SU-DHL-6 (cell line): ENCODE results near the gene COX7C.

Experiments used
- CTCF ChIP-seq: fragments of 200-600 bp; sonication (generic); IDR thresholded peaks from one replicate; pipeline ENCODE4 v1.5.1; 2017; ENCODE audit warnings: antibody characterized with exemption, mild to moderate bottlenecking, low read length, moderate library complexity; ENCODE audit not compliant: insufficient read depth, poor library complexity, severe bottlenecking
- EZH2phosphoT487 ChIP-seq: fragments of 200-600 bp; sonication (generic), shearing (Covaris generic); conservative IDR thresholded peaks from 2 replicates; pipeline ENCODE4 v1.6.1; 2018; ENCODE audit warnings: mild to moderate bottlenecking, antibody characterized with exemption, low read length, moderate library complexity, mixed read lengths

- TF ChIP-seq CTCF: no peak
- no peak for TF ChIP-seq EZH2phosphoT487
These were observed at the start of gene COX7C for GRCh38 chr5:86617756-86618576.
